ENCODE measurements around the gene EXD3.

EXD3 gene

DNA sequence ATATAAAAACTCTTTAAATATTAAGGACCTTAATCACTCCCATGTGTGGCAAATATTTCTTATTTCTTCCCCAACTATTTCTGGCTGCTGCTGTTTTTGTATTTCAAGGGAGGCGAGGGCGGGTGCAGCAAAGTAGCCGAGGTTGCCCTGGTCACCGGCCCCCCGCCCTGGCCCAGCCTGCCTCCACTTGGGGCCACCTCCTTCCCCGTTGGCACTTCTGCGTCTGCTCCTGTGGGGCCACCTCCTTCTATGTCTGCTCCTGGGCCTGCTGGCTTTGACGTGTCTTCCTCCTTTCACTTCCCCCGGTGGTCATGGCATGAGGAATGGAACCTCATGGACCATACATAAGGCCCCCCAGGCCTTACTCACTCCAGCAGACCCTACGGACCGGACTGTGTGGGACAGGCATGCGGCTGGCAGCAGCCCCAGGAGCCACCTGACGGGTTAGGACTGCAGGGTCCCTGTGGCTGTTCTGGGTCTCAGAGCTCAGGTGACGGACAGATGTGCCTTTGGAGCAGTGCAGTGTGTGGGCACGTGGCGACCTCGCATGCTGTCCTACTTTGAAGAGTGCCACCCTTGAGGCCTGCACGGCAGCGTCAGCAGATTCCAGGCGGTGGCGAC is 24.0 kb upstream of the EXD3 start:
- no peak for DNase-seq

DNA sequence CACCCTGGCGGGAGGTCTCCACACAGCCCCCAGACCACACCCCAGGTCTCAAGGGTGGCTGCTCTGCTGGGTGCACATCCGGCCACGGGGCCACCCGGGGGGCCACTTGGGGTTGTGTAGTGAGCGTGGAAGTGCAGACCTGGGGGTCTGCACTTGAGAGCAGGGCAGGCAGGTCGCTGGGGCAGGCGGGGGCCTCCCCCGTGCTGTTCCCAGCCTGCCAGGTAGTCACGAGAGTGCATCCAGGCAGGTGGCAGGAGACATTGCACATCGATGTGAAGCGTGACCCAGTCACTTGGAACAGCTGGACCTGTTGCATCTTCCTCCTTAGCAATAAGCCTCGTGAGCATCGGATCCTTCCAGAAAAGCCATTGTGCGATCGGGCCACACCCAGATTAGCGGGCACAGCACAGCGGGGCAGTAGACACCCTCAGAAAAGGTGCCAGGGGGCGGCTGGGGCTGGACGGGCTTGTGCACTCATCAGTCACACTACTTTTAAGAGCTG is 23.0 kb upstream of the EXD3 start:
- DNase-seq: no peak

DNA sequence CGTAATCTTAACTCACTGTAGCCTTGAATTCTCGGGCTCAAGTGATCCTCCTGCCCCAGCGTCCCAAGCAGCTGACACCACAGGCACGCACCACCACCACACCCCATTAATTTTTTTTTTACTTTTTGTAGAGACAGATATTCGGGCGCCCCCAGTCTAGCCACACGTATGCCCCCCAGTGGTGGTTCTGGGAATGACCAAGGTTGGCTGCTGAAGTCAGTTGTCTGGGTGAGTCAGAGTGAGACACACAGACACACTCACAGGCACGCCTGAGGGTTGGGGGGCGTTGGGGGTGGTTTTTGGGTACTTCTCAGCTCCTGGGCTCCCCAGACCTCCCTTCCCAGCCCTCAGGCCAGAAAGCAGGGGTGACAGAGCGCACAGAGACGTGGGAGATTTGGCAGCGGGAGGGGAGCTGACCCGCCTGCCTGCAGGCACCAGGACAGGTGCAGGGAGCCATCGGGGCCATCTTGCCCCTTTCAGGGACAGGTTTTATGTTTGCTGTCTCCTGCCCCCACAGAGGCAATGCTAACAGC is 22.4 kb upstream of the EXD3 start:
- peak; percentile 16 for DNase-seq

DNA sequence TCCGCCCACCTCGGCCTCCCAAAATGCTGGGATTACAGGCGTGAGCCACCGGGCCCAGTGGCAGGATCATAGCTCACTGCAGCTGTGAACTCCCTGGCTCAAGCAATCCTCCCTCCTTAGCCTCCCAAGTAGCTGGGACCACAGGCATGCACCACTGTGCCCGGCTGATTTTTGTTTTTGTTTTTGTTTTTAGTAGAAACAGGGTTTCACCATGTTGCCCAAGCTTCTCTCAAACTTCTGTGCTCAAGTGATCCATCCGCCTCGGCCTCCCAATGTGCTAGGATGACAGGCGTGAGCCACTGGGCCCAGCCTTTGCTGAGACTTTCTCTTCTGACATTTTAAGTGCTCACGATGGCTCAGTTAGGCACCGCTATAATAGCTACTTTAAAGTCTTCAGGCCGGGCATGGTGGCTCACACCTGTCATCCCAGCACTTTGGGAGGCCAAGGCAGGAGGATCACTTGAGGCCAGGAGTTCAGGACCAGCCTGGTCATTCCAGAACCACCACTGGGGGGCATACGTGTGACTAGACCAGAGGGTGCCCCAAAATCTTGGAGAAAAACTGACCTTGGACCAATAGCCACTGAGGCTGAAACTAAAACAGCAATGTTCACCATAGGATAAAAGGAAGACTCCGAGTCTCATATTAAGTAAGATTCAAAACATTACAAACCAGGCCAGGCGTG is 21.3 kb upstream of the EXD3 start:
- DNase-seq: no peak

DNA sequence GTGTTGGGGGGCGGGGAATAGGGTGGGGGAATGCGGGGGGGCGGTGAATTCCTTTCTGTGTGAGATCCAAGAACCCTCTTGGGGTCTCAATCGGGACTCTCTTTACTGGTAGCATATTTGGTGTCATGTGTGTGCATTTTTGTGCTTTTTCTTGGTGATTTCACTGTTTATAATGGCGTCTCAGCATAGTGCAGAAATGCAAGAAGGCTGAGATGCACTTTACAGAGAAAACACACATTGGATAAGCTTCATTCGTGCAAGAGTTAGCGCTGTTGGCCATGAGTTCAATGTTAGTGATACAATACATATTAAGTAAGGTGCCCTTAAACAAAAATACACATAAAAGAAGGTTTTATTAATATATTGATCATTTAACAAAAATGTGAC is 19.0 kb upstream of the EXD3 start:
- DNase-seq: no peak

DNA sequence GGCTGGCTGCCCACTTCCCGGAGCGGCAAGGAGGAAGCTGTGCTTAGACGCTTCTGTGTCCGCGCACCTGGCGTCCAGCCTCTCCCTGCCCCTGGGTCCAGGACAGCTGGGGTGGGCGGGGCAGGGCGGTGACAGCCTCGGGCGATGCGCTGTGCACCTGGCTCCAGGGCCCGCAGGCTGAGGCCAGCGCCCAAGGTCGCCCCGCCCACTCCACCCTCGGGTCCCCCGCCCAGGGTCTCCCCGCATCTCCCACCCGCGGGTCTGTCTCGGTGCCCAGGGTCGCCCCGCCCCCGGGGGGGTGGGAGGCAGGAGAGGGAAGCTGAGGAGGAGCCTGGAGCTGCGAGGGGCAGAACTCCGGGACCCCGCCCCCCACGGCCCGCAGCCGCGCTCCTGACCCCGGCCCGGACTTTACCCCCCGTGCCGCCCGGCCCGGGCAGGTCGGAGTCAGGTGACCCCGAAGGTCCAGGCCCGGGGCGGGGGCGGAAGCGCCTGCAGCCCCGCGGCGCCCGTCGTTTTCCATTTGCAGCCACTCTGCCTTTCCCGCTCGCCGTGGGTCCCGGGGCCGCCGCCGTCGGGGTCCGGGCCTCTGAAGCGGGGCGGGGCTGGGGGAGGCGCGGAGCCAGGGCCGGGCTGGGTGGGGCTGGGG is 18.4 kb upstream of the EXD3 start, which contains the start of gene ENTPD8:
Gene ENTPD8 (minus strand): TSS at position 69 of the 646 bp plus-strand sequence. CDS start 3,072 bp downstream, outside the sequence.
- no peak for DNase-seq

DNA sequence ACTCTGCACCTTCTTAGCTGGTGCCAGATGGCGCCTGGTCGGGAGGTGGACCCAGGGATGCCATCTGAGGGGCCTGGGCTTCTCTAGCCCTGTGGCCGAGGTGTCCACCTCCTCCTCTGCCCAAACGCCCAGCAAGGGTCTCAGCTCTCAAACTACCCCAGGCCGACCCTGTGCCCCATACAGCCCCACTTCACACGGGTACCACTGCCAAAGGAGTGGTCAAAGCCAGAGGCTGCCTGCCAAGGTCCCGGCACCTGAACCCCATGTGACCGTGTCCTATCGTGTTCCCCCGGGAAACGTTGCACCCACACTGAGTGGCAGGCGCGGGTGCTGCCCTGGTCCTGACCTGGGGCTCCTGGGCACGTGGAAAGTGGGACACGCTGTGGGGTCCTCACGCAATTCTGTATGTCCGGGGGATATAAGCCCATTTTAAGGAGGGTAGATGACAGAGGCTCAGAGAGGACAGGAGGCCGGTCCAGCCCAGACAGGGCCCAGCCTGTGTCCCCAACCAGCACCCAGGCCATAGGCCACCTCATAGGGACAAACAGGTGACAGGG is 16.3 kb upstream of the EXD3 start:
- DNase-seq: no peak

DNA sequence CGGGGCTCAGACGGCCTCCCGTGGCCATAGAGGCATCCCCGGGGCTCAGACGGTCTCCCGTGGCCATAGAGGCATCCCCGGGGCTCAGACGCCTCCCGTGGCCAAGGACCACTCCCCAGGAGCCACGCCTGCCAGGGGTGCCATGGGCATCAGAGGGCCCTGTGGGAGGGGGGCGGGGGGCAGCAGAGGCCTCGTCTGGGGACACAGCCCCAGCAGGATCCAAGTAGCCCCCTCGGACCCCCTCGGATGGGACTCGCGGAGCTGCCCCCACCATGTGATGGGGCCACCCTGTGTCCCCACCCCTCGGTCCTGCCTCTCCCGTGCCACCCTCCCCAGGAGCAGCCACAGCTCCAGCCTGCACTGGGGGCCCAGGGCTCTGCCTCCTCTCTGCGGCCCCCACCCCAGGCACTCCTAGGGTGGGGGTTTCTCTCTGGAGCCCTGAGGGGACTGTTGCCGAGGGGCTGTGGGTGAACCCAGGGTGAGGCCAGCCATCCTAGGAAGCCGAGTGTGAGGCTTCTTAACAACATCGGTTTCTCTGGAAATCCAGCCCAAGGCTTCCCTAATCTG is 15.7 kb upstream of the EXD3 start:
- DNase-seq: no peak

DNA sequence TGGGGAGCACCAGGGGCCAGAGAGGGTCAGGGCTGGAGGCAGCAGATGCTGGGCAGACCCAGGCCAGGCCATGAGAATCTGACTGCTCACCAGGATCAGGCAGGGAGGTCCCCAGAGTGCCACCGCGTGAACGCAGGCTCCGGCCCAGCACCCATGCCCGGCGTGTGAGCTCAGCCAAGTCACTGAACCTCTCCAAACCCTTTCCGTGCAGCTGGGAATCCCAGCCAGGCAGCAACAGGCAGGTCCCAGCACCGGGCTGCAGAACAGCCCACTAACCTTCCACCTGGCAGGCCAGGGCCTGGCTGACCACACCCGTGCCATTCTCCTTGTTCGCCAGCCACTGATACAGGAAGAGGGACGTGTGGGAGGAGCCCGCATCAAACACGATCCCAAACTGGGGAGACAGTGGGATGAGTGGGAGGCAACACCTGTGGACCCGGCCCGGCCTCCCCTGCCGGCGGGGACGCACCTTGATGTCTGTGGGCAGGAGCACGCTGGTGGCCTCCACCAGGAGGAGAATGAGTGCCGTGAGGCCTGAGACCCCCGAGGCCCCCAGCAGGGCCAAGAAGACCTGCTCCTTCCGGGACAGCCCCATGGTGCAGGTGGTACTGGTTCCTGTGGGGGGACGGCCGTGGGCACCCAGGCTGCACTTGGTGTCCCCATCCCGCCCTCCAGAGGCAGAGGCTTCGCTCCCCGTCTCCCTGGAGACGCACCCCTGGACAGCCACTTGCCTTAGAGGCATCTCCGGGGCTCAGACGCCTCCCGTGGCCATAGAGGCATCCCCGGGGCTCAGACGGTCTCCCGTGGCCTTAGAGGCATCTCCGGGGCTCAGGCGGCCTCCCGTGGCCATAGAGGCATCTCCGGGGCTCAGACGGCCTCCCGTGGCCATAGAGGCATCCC is 15.0 kb upstream of the EXD3 start:
- DNase-seq: no peak

DNA sequence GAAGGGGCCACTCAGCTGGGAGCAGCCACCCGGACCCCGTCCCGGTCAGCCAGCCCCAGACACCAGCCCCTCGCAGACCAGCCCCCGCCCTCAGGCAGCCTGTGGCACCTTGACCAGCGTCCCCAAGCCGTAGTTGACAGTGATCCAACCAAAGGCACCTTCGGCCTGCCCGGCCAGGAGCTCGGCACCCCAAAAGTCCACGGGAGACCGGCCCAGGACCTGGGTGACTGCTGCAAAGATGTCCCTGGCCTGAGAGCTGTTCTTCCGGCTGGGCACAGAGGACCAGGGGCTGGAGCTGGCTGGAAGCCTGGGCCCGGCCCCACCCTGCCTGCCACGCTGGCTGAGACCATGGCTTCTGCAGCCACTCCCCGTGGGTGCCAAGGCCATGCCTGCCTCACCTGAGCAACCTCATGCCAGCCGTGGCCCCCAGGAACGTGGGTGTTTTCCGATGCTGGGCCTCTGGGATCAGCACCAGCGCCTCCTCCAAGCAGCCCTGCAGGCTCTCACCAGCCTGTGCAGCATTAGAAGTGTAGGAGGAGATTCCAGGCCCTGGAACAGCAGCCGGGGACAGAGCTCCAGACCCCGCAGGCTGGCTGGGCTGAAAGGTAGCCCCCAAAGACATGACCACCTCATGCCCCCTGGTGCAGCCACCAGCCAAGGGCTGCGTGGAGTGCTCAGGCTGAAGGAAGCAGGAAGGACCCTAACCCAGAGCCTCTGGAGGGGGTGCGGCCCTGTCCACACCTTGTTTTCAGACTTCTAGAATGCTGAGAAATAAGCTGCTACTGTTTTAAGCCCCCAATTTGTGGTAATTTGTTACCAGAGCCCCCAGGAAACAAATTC is 14.0 kb upstream of the EXD3 start:
- DNase-seq: no peak

DNA sequence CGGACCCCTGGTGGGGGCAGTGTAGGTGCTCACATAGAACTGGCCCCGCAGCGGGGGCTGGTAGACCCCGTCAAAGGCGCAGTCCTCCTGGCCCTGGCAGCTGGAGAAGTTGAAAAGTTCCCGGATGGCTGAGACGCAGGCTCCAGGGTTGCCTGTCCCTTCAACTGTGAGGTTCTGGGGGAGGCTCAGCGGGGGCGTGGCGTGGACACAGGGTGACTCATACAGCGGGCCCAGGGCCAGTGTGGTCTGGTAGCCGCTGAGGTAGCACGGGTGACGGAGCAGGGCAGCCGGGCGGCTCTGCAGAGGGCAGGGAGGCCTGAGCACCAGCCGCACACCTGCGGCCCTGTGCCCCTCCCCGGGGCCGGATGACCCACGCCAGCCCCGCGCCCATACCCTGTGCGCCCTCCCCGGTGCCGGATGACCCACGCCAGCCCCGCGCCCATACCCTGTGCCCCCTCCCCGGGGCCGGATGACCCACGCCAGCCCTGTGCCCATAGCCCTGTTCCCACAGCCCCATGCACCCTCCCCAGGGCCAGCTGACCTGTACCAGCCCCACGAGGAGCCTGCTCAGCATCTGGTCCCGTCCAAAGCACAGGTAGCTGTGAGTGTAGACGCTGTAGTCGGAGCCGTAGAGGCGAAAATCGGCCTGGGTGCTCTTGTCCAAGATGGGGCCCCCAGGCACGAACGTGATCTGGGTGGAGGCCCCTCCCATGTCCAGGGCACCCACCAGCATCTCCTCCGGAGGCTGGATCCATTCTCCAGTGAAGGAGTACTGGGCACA is 13.2 kb upstream of the EXD3 start:
- no peak for DNase-seq

DNA sequence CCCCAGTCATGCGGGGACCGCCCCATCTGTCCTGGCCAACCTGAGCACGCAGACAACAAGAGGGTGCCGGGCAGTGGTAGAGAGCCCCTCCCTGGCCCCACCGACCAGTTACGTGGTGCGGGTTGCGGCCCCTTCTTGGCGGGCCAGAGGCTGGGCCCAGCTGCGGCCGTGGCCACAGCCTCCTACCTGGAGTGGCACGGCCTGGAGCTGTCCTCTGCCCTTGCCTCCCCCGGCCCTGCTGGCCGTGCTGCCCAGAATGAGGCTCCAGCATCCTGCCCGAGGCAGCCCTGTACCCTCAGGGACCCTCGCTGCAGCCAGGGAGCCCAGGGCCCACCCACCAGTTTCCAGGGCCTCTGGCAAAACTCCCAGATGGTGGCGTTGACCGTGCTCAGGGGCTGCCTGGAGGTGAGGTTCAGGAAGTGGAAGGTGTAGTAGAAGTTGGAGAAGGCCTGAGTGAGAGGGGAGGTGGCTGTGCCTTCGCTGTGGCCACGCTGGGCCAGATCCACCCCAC is 12.5 kb upstream of the EXD3 start:
- DNase-seq: no peak

DNA sequence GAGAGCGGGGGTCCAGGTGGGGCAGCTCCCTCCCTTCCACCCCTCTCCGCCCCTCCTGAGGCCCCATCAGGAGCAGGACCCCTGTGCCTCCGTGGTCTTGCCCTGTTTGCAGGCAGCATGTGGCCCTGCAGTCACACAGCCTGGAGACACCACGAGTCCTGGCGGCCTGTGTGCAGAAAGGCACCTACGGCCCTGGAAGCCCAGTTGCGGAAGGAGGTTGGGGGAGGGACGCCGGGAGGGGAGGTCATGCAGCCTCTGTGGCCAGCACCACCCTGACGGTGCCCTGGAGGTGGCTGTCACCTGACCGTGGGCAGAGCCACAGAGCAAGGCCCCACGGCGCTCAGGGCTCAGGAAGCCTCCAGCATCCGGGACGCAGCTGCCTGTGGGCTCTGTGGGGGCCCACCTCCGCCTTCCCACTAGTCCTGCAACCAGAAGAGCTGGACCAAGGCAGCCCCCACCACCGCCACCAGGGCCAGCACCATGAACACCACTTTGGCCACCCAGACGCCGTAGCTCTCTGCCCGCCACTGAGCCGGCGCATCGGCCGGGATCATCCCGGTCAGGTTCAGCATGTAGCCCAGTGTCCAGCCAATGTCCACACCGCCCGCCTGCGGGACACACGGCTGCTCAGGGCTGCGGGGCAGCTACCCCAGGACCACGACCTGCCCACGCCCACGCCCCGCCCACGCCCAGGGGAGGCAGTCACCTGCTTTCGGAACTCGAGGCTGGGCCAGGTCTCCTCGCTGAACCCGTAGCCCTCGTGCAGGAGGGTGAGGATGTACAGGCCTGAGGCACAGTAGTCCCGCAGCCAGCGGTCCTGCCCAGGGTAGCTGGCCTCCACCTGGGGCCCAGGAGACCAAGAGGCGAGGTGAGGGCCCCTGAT is 11.8 kb upstream of the EXD3 start:
- no peak for DNase-seq

DNA sequence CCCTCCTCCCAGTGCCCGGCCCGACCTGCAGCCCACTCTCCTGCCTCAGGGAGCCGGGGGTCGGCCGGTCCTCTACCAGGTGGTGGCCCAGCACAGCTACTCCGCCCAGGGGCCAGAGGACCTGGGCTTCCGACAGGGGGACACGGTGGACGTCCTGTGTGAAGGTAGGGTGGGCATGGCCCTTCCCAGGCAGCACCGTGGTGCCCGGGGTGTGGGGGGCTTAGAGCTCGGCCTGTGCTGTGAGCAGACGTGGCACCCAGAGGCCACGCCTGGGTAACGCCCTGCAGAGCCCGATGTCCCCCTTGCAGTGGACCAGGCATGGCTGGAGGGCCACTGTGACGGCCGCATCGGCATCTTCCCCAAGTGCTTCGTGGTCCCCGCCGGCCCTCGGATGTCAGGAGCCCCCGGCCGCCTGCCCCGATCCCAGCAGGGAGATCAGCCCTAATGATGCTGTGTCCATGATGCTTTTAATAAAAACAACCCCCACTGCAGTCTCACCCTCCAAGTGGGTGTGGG is 11.0 kb upstream of the EXD3 start:
- DNase-seq: no peak

DNA sequence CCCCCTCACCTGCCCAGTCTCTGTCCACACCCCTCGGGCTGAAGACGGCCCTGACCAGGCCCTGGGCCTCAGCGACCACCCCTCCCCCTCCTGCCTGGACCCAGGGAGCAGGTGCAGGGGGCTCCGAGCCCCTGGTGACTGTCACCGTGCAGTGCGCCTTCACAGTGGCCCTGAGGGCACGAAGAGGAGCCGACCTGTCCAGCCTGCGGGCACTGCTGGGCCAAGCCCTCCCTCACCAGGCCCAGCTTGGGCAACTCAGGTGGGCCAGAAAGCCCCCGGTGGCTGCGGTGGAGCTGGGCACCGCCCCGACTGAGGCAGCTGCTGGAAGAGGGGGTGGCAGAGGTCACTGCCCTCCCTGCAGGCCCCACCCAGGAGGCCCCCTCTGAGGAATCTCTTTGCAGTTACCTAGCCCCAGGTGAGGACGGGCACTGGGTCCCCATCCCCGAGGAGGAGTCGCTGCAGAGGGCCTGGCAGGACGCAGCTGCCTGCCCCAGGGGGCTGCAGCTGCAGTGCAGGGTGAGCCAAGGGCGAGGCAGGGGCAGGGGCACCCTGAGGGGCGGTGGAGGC is 10.5 kb upstream of the EXD3 start:
- no peak for DNase-seq

DNA sequence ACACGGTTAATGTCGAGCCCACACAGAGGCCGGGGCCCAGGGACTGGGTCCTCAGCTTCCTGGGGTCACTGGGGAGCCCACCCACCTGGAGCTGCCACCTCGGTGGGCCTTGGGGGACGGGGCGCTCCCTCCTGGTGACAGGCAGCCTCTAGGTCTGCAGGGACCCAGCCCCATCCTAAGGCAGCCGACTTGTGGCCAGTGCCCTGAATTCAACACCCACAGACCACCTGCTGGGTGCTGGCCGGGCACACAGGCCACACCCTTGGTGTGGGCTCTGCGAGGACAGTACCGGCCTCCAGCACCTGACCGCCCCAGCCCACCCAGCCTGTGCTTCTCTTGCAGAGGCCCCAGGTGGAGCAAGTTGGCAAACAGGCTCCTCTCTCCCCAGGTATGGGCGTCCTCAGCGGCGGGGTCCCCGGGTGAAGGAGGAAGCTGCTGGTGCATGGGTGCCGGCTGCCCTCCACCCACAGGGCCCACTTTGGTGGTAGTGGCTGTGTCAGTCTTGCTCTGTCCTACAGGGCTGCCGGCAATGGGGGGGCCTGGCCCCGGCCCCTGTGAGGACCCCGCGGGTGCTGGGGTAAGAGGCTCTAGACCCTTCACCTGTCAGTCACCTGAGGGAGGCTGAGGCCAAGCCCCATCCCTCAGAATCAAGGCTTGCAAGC is 9.9 kb upstream of the EXD3 start:
- DNase-seq: no peak

DNA sequence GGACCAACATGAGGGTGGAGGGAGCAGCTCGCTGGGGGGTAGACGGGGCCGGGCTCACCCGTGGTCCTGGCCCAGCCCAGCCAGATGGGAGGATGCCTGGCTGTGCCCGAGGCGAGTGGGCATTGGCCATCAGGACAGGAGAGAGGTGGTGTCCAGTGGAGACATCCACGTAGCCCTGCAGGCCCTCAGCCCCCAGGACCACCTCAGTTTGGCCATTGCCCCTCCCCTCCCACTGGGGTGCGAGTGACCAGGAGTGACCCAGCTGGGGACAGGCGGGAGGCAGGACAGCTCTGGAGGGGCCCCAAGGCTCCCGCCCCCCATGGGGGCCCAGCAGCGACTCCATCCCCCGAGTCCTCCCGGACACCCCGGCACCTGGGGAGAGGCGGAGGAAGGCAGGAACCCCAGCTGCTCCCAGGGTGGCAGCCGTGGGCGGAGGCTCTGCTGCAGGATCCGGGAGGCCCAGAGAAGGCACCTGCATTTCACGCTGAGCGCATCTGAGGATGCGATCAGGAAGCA is 8.5 kb upstream of the EXD3 start:
- DNase-seq: no peak
